ENCODE data around the gene PITPNM3.

GRCh38 chr17:6532441-6532885 lies 23.9 kb downstream of the PITPNM3 start:
- no peak for TF ChIP-seq POLR2A (IDR thresholded peaks at IDR 0.05)
- no peak for TF ChIP-seq CTCF (IDR thresholded peaks at IDR 0.05)
